SW480 (cell line): Measurements from ENCODE around the gene DIP2B.

ENCODE experiments used
- DNase-seq: peaks from one replicate; pipeline ENCODE4 v3.0.0-alpha.2; 2016; ENCODE audit warnings: low spot score

Gene DIP2B

GRCh38 chr12:50574601-50575348, 70.0 kb downstream of the DIP2B start:
- DNase-seq: no peak

GRCh38 chr12:50579757-50580267, 75.0 kb downstream of the DIP2B start:
- no peak for DNase-seq

GRCh38 chr12:50580436-50580835, 75.7 kb downstream of the DIP2B start:
- DNase-seq: no peak

- no peak for DNase-seq
These were observed 76.7 kb downstream of the DIP2B start for GRCh38 chr12:50581226-50582184.

- no peak for DNase-seq
These were observed 79.3 kb downstream of the DIP2B start for GRCh38 chr12:50584135-50584534.

- DNase-seq: no peak
These were observed 85.1 kb downstream of the DIP2B start for GRCh38 chr12:50589650-50590435.

GRCh38 chr12:50590869-50591268, 86.1 kb downstream of the DIP2B start:
- DNase-seq: no peak

GRCh38 chr12:50595667-50596066, 90.9 kb downstream of the DIP2B start:
- DNase-seq: no peak

GRCh38 chr12:50597200-50598195, 92.7 kb downstream of the DIP2B start:
- no peak for DNase-seq

- no peak for DNase-seq
These were observed 93.6 kb downstream of the DIP2B start for GRCh38 chr12:50598321-50598862.

- no peak for DNase-seq
These were observed 94.7 kb downstream of the DIP2B start for GRCh38 chr12:50599366-50600095.

GRCh38 chr12:50600364-50600763, 95.6 kb downstream of the DIP2B start:
- DNase-seq: no peak

GRCh38 chr12:50603817-50604639, 99.2 kb downstream of the DIP2B start:
- DNase-seq: no peak

GRCh38 chr12:50604640-50604920, 99.8 kb downstream of the DIP2B start:
- DNase-seq: no peak

- DNase-seq: no peak
These were observed 102.0 kb downstream of the DIP2B start for GRCh38 chr12:50606675-50607375.

GRCh38 chr12:50609292-50609874, 104.6 kb downstream of the DIP2B start:
- DNase-seq: no peak

GRCh38 chr12:50610171-50610570, 105.4 kb downstream of the DIP2B start:
- DNase-seq: no peak
